Measurements from ENCODE around the gene NACAD.

NACAD gene

DNA sequence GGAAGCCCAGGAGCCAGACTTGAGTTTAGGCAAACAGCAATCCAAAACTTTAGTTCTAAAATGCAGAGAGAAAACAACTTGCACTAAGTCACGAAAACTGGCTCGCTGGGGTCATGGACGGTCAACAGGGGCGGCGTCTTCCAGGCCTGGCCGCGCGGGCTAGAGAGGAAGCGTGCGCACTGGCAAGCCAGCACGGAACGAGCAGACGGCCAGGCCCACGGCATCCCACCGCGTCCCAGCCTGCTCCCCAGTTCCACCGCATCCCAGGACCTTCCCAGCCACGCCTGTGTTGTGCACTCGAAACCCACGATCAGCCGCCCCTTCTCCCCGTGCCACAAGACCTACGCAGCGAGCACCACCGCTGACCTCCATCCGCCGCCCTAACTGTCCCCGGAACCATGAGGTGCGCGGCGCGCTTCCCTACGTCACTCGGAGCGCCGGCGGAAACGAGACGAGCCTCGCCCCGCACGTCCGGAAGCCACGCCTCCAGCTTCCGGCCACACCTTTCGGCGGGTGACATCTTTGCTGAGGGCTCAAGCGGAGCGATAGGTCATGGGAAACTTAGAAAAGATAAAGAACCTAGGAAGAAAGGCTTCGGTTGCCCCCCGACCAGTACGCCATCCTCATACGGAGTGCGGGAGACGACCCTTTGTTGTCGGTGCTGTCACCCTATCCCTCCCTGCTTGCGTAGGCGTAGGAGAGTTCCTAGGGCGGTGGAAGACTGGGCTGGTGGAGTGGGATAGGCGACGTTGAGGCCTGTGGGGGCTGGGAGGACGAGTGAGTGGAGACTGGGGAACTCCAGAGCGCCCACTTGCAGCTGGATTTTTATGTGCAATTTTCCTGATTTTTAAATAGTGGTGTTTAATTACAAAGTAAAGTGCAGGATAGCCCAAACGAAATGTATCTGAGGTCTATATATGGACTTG, 22.8 kb upstream of the NACAD start, which contains the start of gene TBRG4 (continued):
- TF ChIP-seq PRDM10 (tag by site-specific recombination; IDR thresholded peaks at IDR 0.05) (peak; percentile 70; the same call in 1 of the 2 replicates), YY2 (tag by site-specific recombination; IDR thresholded peaks at IDR 0.05) (peak; percentile 74; the same call in 1 of the 2 replicates), KLF8 (tag by site-specific recombination; IDR thresholded peaks at IDR 0.05) (peak; percentile 96), ZNF501 (tag by site-specific recombination; IDR thresholded peaks at IDR 0.05) (peak; percentile 88; the same call in 1 of the 2 replicates), ZNF132 (tag by site-specific recombination; IDR thresholded peaks at IDR 0.05; ENCODE audit: borderline replicate concordance) (no peak), ZNF202 (tag by site-specific recombination; IDR thresholded peaks at IDR 0.05; ENCODE audit: borderline replicate concordance) (no peak), ZNF596 (tag by site-specific recombination; IDR thresholded peaks at IDR 0.05) (no peak), MZF1 (tag by site-specific recombination; IDR thresholded peaks at IDR 0.05; ENCODE audit: borderline replicate concordance) (no peak), CTCF (tag by site-specific recombination; IDR thresholded peaks at IDR 0.05) (peak; percentile 30), ZFP3 (tag by site-specific recombination; IDR thresholded peaks at IDR 0.05; ENCODE audit: low read depth) (no peak), ZBTB6 (tag by site-specific recombination; IDR thresholded peaks at IDR 0.05) (no peak), ZNF600 (tag by site-specific recombination; IDR thresholded peaks at IDR 0.05) (peak; percentile 85), ZNF701 (tag by site-specific recombination; IDR thresholded peaks at IDR 0.05) (no peak), MYNN (tag by site-specific recombination; IDR thresholded peaks at IDR 0.05; ENCODE audit: borderline replicate concordance) (0 out of 2 replicates have a peak, but pooled peaks have one; percentile 13), ZFHX2 (tag by site-specific recombination; conservative IDR thresholded peaks at IDR 0.05) (peak; percentile 70), ZNF747 (tag by site-specific recombination; IDR thresholded peaks at IDR 0.05) (no peak), ZNF16 (tag by site-specific recombination; IDR thresholded peaks at IDR 0.05; ENCODE audit: low read depth) (no peak), GLIS1 (tag by site-specific recombination; IDR thresholded peaks at IDR 0.05) (no peak), ZNF174 (tag by site-specific recombination; IDR thresholded peaks at IDR 0.05) (no peak), ZNF2 (tag by site-specific recombination; IDR thresholded peaks at IDR 0.05) (0 out of 2 replicates have a peak, but pooled peaks have one; percentile 36), ZIC2 (tag by site-specific recombination; IDR thresholded peaks at IDR 0.05) (peak; percentile 48; the same call in 1 of the 2 replicates), ZNF140 (tag by site-specific recombination; IDR thresholded peaks at IDR 0.05) (no peak), ZNF423 (tag by site-specific recombination; IDR thresholded peaks at IDR 0.05) (no peak), ZNF366 (tag by site-specific recombination; conservative IDR thresholded peaks at IDR 0.05) (peak; percentile 71)
- TF ChIP-seq, protein P1, sequence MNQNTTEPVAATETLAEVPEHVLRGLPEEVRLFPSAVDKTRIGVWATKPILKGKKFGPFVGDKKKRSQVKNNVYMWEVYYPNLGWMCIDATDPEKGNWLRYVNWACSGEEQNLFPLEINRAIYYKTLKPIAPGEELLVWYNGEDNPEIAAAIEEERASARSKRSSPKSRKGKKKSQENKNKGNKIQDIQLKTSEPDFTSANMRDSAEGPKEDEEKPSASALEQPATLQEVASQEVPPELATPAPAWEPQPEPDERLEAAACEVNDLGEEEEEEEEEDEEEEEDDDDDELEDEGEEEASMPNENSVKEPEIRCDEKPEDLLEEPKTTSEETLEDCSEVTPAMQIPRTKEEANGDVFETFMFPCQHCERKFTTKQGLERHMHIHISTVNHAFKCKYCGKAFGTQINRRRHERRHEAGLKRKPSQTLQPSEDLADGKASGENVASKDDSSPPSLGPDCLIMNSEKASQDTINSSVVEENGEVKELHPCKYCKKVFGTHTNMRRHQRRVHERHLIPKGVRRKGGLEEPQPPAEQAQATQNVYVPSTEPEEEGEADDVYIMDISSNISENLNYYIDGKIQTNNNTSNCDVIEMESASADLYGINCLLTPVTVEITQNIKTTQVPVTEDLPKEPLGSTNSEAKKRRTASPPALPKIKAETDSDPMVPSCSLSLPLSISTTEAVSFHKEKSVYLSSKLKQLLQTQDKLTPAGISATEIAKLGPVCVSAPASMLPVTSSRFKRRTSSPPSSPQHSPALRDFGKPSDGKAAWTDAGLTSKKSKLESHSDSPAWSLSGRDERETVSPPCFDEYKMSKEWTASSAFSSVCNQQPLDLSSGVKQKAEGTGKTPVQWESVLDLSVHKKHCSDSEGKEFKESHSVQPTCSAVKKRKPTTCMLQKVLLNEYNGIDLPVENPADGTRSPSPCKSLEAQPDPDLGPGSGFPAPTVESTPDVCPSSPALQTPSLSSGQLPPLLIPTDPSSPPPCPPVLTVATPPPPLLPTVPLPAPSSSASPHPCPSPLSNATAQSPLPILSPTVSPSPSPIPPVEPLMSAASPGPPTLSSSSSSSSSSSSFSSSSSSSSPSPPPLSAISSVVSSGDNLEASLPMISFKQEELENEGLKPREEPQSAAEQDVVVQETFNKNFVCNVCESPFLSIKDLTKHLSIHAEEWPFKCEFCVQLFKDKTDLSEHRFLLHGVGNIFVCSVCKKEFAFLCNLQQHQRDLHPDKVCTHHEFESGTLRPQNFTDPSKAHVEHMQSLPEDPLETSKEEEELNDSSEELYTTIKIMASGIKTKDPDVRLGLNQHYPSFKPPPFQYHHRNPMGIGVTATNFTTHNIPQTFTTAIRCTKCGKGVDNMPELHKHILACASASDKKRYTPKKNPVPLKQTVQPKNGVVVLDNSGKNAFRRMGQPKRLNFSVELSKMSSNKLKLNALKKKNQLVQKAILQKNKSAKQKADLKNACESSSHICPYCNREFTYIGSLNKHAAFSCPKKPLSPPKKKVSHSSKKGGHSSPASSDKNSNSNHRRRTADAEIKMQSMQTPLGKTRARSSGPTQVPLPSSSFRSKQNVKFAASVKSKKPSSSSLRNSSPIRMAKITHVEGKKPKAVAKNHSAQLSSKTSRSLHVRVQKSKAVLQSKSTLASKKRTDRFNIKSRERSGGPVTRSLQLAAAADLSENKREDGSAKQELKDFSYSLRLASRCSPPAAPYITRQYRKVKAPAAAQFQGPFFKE (tag by site-specific recombination; IDR thresholded peaks at IDR 0.05; ENCODE audit: borderline replicate concordance): 0 out of 2 replicates have a peak, but pooled peaks have one; percentile 60

All from HEK293 (cell line).